ENCODE data around the gene S100A3.

GRCh38 chr1:153563483-153563901 is 14.4 kb upstream of the S100A3 start:
- TF ChIP-seq CTCF (IDR thresholded peaks at IDR 0.05; ENCODE audit: borderline replicate concordance, extremely low read depth, low read length, poor library complexity, severe bottlenecking) (no peak), EZH2 (IDR thresholded peaks at IDR 0.05; ENCODE audit: borderline replicate concordance, low read depth, low read length, severe bottlenecking) (no peak)

Measured in DND-41 (cell line).